NCI-H524 (cell line): ENCODE measurements around the gene TAF11L4.
"Not testable (repeated sequence)": the region's sequence is repeated elsewhere in the genome, so short reads cannot be mapped to it uniquely, and the experiment has no call there.

ENCODE experiments used
- DNase-seq, 2 experiments: peaks; one replicate each; lab custom pipeline; 2025; lab: John Stamatoyannopoulos, UW

Gene TAF11L4

GRCh38 chr5:17521501-17521900 is at the start of gene TAF11L4:
TSS of gene TAF11L4 (plus strand) at chr5:17521801.
- not testable (repeated sequence) for DNase-seq

GRCh38 chr5:17475064-17475463 is 46.5 kb upstream of the TAF11L4 start:
- not testable (repeated sequence) for DNase-seq

GRCh38 chr5:17477043-17477442 is 44.6 kb upstream of the TAF11L4 start:
- peak; percentile 19 to 77 for DNase-seq

- peak; percentile 48 to 83 for DNase-seq
These were observed 43.9 kb upstream of the TAF11L4 start for GRCh38 chr5:17477573-17478265.

GRCh38 chr5:17481378-17481777 is 40.2 kb upstream of the TAF11L4 start:
- no peak for DNase-seq

- peak in 1 of 2 experiments; percentile 47 for DNase-seq
These were observed 38.8 kb upstream of the TAF11L4 start for GRCh38 chr5:17482790-17483189.

- not testable (repeated sequence) for DNase-seq
These were observed 35.0 kb upstream of the TAF11L4 start for GRCh38 chr5:17486464-17487173.

GRCh38 chr5:17487174-17487512 is 34.5 kb upstream of the TAF11L4 start:
- no peak for DNase-seq

GRCh38 chr5:17491257-17491656 is 30.3 kb upstream of the TAF11L4 start:
- DNase-seq, result not testable (repeated sequence)

GRCh38 chr5:17492770-17493169 is 28.8 kb upstream of the TAF11L4 start:
- DNase-seq, result no peak

- DNase-seq, result no peak
These were observed 24.2 kb upstream of the TAF11L4 start for GRCh38 chr5:17497446-17497845.

GRCh38 chr5:17497931-17498330 is 23.7 kb upstream of the TAF11L4 start, which contains the start of gene TAF11L2:
TSS of gene TAF11L2 (plus strand) at chr5:17498231.
- DNase-seq, result not testable (repeated sequence)

- DNase-seq, result no peak
These were observed 9.8 kb upstream of the TAF11L4 start for GRCh38 chr5:17511775-17512325.

GRCh38 chr5:17517526-17517925 is 4.1 kb upstream of the TAF11L4 start:
- not testable (repeated sequence) for DNase-seq

GRCh38 chr5:17518067-17518466 is 3.5 kb upstream of the TAF11L4 start, which contains the start of gene TAF11L3:
TSS of gene TAF11L3 (plus strand) at chr5:17518367.
- DNase-seq, result not testable (repeated sequence)

GRCh38 chr5:17519508-17519907 is 2.1 kb upstream of the TAF11L4 start:
- DNase-seq, result not testable (repeated sequence)

- DNase-seq, result not testable (repeated sequence)
These were observed 3.3 kb downstream of the TAF11L4 start, which contains the start of gene TAF11L5 for GRCh38 chr5:17524935-17525334. TSS of gene TAF11L5 (plus strand) at chr5:17525235.

- not testable (repeated sequence) for DNase-seq
These were observed 4.9 kb downstream of the TAF11L4 start for GRCh38 chr5:17526504-17526903.

GRCh38 chr5:17528369-17528768 is 6.8 kb downstream of the TAF11L4 start, which contains the start of gene TAF11L6:
TSS of gene TAF11L6 (plus strand) at chr5:17528669.
- DNase-seq, result not testable (repeated sequence)
